Activated T-cell treated with anti-CD3 and anti-CD28 coated beads for 4 hours (primary cell): ENCODE data around the gene SYNDIG1L.
A peak's percentile ranks its signal among the peaks of the same experiment; 100 is the strongest.

Experiments
- DNase-seq: peaks from one replicate; pipeline ENCODE4 v3.0.0-alpha.2; 2020

The SYNDIG1L gene

DNA sequence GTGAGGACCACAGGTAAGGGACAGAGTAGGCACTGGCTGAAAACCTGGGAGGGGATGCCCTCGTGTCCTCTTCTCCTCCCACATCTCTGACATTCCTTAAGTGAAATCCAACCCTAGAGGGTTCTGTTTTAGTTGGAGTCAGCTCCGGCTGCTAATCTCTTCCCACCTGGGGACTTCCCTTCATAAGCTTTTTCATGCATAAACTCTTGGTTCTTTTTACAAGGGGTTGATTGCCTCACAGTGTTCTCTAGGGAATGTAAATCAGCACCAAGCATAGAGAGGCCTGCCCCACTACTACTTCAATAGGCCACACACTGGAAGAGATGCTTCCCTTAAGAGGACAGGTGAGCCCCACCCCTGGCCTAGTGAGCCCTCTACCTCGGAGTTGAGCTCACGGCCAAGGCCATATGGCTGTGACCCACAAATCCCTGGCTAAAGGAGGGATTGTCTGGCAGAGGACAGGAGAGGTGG lies 3.2 kb upstream of the SYNDIG1L start:
- no peak for DNase-seq

DNA sequence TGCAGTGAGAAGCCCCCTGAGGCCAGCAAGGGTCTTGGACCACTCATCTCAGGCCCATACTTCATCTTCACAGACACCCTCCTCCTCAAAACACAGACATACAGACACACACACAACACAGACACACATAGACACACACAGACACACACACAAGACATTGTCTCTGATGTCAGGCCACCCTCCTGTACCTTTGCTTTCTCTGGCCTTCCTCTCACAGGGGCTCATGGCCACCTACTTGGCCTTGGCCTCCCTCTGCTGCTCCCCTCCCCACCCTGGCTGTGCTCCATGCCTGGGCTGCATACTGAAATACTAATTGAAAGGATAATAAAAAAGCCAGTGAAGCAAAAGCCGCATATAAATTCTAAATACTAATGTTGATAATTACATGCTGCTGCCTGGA lies 1.6 kb upstream of the SYNDIG1L start:
- no peak for DNase-seq

DNA sequence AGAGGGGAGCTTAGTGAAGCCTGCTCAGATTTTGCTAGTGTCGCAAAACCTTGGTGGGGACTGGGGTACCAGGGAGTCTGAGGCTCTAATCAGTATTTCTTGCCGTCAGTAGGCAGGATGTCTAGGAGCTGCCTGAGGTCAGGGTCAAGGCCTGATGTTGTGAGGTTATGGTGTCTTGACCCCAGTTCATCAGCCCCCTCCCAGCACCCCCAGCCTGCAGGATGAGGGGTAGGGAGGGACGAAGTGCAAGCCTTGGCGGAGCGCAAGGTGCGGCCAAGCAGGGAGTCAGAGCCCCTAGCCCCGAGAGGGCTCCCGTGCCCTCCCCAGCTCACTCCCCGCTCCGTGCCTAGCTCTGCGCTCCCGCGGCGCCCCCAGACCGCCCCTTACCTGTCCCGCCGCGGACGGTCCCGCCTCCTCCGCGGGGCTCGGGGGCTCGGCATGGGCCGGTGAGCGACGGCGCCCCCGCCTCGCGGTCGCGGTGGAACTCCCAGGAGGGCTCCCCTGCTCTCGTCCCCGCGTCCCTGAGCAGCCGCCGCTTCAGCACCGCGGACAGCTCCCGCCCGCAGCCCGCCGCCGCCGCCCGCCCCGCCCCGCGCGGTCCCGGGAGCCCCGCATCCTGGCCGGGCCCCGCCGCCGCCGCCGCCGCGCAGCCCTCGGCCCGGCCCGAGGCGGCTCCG lies 347 bp downstream of the SYNDIG1L start:
- peak; percentile 10 for DNase-seq

DNA sequence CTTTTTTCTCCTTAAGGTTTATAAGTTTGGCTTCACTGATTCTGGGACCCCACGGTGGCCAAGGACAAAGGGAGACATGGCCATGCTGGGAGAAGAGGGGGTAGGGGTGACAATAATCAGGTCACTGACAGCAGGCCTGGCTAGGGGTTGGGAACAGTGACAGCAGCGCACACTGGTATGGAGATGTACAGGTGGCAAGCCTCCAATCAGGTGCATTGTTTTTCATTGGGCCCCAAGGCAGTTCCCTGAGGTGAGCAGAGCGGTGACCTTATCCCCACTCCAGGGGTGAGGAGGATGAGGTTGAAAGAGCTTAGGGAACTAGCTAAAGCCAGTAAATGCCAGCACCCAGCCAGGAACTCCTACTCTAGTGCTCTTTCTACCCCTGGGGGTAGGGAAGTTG lies 1.4 kb downstream of the SYNDIG1L start:
- DNase-seq = no peak

DNA sequence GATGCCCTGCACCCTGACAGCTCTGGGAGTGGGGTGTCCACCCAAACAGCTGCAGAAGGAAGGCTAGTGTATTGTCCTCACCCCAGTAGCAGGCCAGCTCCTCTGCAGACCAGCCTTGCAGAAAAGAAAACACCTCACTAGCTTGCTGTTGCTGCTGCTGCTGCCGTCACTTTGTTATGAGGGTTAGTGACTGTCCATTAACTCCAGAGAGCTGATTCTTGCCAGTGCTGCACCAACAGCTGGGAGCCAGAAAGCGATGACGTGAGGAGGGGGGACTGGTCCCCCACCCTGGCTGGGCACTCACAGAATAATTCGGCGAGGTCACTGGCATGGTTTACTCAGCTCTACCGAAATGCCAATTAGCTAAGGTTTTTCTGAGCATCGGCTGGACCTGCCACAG lies 2.8 kb downstream of the SYNDIG1L start:
- no peak for DNase-seq

DNA sequence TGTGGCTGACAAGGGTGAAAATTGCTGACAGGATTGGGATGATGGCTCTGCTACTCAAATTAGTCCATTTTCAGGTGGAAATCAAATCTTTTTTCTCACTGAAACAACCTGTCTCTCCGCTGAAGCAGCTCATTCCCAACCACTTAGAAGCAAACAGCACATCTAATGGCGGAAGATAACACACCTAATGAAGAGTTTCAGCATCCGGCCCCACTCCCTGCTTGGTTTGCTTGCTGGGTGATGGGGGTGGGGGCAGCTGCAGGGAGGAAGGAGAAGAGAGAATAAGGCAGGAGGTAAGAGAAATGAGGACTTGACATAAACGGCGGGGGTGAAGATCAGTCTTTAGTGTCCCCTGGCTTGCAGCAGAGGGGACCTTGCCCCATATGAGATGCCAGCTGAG lies 4.0 kb downstream of the SYNDIG1L start:
- DNase-seq = no peak

DNA sequence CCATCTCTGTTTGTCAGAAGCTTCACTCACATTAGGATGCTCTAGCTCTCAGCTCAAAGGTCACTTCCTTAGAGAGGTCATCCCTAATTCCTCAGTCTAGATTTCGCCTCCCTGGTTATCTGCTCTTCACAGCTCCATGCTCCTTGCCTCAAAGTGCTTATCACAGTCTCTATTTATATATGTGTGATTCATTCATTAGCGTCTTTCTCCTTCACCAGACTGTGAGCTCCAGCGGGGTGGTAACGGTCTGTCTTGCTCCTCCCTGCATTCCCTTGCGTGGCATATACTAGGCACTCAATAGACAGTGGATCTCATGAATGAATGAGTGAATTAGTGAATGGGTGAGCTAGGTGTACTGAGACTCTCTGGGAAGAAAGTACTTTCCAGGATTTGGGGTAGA lies 6.9 kb downstream of the SYNDIG1L start:
- no peak for DNase-seq

DNA sequence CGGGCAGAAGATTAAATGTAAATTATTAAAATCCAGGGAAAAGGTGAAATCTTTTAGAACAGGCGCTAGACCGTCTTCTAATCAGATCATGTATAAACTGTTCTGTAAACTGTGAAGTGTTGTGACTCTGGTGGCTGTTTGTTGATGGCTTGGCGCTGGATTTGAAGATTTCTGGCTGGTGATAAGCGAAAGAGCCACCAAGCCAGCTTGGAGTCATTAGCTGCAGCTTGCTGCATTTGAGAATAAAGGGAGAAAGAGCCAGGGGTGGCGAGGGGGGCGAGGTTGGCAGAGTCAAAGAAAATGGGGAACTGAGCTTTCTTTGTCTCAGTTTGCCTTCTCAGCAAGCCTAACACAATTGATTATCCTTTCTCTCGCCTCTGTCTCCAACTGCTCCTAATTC lies 8.0 kb downstream of the SYNDIG1L start:
- DNase-seq = no peak

DNA sequence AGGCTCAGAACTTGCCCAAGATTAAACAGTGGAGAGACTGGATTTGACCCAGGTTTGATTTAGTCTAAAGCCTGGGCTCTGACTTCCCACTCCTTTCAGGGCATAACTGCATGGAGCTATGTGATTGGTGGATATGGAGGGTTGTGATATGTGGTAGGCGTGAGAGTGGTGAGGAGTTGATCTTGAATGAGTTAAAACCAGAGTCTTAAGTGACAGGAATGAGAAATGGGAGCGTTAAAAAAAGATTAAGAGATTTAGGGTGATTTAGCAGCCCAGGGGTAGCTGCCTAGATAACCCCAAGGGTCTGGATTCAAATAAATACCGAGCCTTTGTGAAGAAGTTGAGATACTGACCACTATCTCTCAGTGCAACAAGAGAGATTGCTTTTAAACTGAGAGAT lies 8.4 kb downstream of the SYNDIG1L start:
- no peak for DNase-seq

DNA sequence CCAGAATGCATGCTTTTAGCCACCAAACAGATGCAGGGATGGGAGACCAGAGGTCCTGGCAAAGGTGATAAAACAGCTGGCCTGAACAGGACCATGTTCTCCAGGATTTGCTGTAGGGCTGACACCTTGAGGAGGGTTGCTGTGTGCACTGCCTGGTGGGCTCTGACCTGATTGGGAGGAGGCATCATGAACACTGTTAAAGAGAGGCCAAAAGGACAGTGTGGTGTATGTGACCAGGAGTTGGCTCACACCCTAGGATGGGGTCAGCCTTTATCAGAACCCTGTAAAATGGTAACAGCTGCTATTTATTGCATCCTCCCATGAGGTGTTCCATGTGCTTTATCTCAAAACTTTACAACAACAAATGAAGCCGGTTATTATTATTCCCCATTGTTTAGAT lies 8.8 kb downstream of the SYNDIG1L start:
- no peak for DNase-seq

DNA sequence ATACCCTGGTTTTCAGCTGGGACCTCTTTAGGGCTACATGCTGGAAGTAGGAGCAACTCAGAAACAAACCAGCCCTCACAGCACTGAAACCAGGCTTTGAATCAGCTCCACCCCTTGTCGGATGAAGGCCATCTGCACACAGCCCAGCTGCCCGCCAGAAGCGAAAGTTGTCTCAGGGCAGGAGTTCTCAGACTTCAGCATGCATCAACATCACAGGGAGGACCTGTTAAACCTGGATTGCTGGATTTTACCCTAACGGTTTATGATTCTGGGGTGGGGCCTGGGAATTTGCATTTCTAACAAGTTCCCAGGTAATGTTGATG lies 10.9 kb downstream of the SYNDIG1L start:
- no peak for DNase-seq

DNA sequence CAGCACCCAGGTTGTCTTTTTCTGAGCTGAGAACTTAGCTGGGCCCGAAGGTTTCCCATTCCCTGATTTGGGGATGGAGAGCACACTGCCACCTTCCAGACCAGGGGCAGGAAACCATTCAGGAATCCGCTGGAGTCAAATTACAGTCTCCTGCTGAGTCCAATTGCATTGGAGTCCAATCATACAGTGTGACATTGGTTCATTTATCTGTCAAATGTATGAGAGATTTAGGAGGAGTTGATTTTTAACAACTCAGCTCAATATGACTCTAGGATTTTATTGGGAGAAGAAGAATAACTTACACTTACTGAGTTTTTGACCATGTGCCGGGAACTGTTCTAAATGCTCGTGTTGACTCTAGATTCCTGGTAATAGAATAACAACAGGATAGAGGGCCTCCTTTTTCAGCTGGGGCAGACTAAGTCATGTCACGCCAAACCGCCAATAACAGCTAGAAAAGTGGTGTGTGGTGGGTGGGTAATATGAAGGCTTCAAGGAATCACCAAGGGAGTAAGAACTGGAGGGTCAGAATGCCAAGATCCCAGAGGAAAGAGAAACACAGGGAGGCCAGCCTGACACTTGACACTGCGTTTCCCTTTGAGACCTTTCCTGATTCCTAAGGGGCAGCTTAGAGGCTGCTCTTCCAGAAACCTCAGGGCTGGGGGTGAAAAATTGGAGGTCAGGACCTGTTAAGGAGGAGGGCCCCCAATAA lies 11.5 kb downstream of the SYNDIG1L start:
- DNase-seq = no peak

DNA sequence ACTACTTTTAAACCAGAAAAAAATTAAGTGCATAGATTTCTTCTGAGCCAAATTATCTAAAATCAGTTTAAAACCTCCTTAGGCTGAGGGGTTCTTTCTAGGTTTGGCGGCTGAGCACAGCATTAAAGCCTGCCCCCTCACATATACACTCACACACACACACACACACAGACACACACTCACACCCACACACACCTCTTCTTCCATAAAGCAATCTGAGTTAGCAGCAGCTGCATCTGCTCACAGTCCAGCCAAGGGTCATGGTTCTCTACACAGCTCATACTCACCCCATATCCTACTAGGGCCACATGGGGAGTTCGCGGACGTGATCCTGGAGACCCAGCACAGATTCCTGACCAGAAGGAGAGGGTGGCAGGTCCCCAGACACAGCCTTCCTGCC lies 12.4 kb downstream of the SYNDIG1L start:
- DNase-seq = no peak

DNA sequence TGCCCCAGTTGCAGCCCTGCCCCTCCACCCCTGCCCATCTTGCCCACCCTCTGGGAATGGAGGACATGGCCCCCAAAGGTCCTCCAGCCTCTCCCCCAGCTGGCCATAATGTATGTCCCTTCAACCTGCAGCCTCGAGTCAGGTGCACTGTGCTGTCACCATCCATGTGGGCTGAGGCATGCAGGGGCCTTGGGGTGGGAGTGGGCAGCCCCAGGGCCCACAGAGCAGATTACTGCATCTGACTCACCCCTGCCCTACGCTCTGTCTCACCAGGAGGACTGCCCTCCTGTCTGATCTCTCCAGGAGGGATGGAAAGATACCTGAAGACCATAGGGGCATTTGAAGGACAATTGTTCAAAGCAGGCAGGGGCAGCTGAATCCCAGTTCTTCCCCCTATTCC lies 13.3 kb downstream of the SYNDIG1L start:
- DNase-seq = no peak

DNA sequence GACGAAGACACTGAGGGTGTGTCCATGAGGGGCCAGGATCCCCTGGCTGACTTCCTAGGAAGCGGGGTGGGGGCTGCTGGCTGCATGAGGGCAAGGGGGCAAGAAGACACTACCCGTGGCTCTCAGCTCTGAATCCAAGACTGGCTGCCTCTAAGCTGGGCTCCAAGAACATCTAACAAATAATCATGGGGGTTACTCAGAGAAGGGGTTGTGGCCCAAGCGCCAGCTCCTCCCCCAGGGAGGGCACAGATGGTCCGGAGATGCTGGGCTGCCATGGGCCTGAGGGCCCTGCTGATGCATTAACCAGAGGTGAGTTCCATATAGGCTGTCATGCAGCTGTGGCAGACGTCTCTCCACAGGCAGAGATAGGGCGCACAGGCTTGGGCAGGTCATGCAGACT lies 14.3 kb downstream of the SYNDIG1L start:
- DNase-seq = no peak

DNA sequence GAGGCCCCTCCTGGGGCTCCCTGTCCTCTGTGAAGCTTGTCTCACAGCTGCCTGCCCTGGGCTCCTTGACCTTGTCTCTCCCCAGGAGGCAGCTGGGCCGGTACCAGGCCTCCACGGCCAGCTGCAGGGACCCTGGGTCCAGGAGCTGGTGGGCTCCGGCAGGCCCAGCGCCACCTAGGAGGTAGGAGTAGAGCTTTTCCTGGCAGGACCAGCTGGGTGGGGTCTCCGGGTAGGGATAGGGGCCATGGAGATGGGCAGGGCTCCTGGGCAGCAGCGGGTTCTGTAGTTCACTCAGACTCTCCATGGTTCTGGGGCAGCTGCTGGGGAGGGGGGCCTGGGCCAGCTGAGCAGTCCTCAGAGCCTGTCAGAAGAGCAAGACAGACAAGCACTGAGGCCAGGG lies 16.6 kb downstream of the SYNDIG1L start:
- no peak for DNase-seq

DNA sequence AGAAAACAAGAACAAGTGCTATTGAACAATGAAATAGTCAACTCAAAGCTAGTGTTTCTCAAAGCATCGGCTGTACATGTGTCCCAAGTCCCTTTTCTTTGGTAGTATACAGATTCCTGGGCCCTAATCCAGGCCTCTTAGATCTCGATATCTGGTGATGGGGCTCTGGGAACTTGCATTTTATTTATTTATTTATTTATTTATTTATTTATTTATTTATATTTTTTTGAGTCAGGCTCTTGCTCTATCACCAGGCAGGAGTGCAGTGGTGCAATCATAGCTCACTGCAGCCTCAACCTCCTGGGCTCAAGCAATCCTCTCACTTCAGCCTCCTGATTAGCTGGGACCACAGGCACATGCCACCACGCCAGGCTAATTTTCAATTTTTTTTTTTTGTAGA lies 17.1 kb downstream of the SYNDIG1L start:
- DNase-seq = no peak

DNA sequence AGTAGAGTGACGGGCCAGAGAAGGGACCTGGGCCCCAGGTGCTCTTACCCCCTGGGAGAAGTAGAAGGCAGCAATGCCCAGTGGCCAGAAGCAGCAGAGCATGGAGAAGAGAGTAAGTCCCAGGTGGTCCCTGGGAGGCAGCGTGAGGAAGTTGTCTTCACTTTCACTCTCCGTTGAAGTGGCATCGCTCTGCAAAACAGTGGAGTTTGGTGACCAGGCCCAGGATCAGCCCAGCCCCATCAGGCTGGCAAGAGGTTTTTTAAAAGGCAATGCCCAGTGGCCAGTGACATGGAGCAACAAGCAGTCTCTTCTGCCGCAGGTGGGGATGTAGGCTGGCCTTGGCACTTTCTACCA lies 18.2 kb downstream of the SYNDIG1L start:
- no peak for DNase-seq

DNA sequence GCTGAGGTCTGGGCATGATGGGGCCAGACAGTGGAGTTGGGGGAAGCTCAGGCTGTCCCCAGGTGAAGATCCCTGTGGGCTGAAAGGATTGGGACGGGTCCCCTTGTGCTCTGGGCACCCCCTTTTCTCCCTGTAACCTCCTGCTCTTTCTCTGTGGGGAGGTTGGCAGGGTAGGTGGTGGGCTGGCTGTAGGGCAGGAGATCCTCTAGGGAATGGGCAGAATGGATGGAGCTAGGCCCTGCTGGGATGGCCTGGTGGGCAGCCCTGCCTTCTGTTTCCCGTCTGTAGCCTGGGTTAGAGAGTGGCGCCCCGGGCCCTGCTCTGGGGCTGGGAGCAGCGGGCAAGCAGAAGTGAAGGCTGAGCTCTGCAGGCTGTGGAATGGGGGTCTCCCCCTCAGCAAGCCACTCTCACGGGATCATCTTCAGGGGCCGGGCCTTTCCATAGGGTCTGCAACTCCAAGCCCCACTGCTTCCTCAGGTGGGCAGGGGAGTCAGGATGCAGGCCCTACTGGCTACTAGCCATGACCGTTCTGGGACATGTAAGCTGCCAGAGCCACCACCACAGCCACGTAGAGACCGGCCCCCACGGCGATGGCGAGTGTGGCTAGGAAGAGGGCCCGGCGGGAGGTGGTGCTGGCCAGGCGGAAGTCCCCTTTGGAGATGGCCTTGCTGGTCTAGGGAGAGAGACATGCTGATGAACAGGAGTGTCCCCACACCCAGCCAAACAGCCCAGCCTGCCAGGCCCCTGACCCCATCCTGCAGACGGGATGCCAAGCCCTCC lies 18.8 kb downstream of the SYNDIG1L start:
- no peak for DNase-seq

DNA sequence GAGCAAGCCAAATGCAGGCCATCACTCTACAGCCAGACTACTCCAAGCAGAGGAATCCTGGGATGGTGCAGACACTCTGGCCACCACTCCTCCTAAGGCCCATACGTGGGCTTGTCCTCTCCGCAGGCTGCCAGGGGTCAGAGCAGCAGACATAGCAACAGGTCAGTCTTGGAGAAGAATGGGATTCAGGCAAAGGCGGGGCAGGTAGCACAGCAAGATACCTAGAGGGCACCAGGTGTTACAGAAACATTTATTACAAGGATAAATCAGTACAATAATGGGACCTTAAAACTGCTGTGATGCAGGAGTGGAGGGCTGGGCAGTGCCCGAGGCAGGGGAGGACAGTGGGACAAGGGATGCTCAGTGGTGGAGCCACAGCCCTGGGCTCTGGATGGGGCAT lies 20.3 kb downstream of the SYNDIG1L start:
- DNase-seq = no peak

DNA sequence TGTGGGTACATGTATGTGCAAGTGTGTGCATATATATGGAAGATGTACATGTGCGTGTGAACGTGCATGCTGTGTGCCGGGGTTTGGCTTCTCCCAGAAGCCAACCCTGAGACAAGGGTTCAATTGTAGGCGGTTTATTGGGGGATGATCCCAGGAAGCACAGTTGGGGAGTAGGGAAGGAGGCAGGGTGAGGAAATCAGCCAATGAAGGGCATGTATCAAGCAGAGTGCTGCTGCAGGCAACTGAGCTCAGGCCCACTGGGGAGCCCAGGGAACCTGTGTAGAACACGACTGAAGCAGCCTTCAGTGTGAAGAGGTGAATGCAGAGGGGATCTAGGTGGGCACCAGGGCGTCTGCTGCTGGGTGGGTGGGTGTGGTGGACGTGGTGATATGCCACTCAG lies 21.6 kb downstream of the SYNDIG1L start:
- DNase-seq = no peak

DNA sequence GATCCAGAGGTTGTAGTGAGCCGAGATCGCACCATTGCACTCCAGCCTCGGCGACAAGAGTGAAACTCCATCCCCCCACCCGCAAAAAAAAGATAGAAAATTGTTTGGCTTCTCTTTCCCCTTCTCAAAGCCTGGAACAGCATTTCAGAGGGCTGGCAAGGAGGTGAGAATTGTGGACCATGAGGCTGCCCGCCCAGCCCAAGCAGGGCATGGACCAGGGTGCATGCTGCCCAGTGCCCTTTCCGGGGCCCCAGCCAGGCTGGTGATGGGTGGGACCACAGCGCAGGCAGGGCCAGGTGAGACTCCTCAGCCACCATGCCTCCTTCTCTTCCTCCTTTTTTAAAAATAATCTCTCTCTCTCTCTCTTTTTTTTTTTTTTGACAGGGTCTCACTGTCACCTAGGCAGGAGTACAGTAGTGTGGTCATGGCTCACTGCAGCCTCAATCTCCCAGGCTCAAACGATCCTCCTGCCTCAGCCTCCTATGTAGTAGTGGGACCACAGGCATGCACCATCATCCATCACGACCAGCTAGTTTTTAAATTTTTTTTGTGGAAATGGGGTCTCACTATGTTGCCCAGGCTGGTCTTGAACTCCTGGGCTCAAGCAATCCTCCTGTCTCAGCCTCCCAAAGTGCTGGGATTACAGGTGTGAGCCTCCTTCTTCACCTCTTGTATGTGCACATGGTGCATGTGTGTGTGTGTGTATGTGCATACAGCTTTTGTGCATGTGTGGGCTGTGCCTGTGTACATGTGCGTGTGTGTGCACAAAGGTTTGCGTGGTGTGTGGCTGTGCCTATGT lies 22.2 kb downstream of the SYNDIG1L start:
- DNase-seq = no peak
